ENCODE data around the gene ZMYND8. TPM values are rescaled to one million over a fixed set of nuclear protein-coding genes. Genes with fewer than 3 reads are reported as not detected.
"Not testable (repeated sequence)": the region's sequence is repeated elsewhere in the genome, so short reads cannot be mapped to it uniquely, and the experiment has no call there.

ZMYND8 gene
- total RNA-seq, 2 experiments from 2014 or later: 30.3 to 33.0 TPM

DNA sequence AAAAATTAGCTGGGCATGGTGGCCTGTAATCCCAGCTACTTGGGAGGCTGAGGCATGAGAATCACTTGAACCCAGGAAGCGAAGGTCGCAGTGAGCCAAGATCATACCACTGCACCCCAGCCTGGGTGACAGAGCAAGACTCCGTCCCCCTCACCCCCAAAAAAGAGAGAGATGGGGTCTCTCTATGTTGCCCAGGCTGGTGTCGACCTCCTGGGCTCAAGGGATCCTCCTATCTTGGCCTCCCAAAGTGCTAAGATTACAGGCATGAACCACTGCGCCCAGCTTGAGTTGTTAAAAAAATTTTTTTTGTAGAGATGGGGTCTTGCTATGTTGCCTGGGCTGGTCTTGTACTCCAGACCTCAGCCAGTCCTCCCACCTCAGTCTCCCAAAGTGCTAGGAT is 29.5 kb upstream of the ZMYND8 start:
- H3K4me3 Mint-ChIP-seq; H3K27me3 Mint-ChIP-seq (ENCODE audit: low read depth); DNase-seq; intact Hi-C loops (cut with micrococcal nuclease); H3K27ac Mint-ChIP-seq; H3K9me3 Mint-ChIP-seq; H3K36me3 Mint-ChIP-seq (ENCODE audit: low read depth): not testable (repeated sequence)
- CTCF ChIA-PET: interaction anchor here (0.6 to 9.1 kb wide), 3 partner anchors 111 to 187 kb away, joined by 3 to 391 read pairs (median 113); no protein-coding TSS in a partner anchor
- H3K4me1 Mint-ChIP-seq (ENCODE audit: low read depth): peaks cover 13% of the 10 kb centered on the region

DNA sequence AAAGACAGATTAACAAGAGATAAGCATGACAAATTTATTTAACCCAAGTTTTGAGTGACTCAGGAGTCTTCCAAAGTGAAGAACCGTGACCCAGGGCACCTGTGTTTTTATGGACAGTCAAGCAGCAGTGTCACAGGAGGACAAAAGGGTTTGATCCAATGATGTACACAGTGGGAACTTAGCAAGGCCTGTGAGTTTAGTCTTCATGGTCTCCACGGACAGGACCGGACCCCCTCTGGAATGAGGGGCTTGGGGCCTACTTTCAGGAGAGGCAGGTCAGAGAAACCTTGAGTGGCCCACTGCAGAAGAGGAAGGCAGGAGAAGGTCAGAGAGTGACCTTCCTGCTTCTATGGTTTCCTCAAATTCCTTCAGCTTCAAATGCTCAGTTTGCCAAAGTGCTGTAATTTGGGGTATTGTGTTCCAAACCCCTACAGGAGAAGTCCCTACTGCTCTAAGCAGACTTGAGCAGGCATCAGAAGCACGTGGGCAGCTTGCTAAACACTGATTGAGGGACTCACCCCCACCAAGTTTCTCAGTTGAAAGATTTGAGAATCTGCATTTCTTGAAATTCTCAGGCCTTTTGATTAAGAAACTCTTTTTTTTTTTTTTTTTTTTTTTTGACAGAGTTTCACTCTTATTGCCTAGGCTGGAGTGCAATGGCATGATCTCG is 26.4 kb upstream of the ZMYND8 start:
- CTCF ChIA-PET: interaction anchor here (0.7 to 9.1 kb wide), 29 partner anchors 10 to 238 kb away, joined by 3 to 391 read pairs (median 9); partner anchors contain the start of gene ZMYND8
- DNase-seq: no peak
- H3K4me1 Mint-ChIP-seq (ENCODE audit: low read depth): peaks cover 18% of the 10 kb centered on the region
- no peaks in the 10 kb centered on the region for H3K36me3 Mint-ChIP-seq (ENCODE audit: low read depth)
- no peaks in the 10 kb centered on the region for H3K9me3 Mint-ChIP-seq
- no peak overlapping the region for H3K4me3 Mint-ChIP-seq
- intact Hi-C loops (cut with micrococcal nuclease): loop anchor here (1.0 kb wide), 1 partner anchor 86 kb away; no protein-coding TSS in a partner anchor
- no peak overlapping the region for H3K27ac Mint-ChIP-seq
- H3K27me3 Mint-ChIP-seq (ENCODE audit: low read depth): no peaks in the 10 kb centered on the region

DNA sequence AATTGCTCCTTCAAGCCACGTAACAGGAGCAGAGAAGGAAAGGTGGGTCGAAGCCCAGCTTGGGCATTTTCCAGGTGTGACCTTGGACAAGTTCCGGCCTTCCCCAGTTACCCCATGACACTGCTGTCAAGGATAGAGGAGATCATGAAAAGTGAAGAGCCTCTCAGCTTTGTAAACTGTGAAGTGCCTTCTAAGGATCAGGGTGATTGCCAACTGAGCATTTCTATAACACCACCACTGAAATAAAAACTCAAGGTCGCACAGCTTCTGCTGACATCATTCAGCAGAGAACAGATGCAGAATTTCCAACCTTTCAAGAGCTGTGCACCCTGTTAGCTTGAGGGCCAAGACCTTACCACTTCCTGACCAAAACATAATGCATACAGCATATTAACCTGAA is 24.0 kb upstream of the ZMYND8 start:
- H3K4me1 Mint-ChIP-seq (ENCODE audit: low read depth): peaks cover 18% of the 10 kb centered on the region
- CTCF ChIA-PET: interaction anchor here (0.6 to 9.1 kb wide), 8 partner anchors 8 to 240 kb away, joined by 3 to 391 read pairs (median 5); no protein-coding TSS in a partner anchor
- no peaks in the 10 kb centered on the region for H3K27me3 Mint-ChIP-seq (ENCODE audit: low read depth)
- intact Hi-C loops (cut with micrococcal nuclease): no loop called here
- no peaks in the 10 kb centered on the region for H3K9me3 Mint-ChIP-seq
- no peak overlapping the region for H3K4me3 Mint-ChIP-seq
- no peaks in the 10 kb centered on the region for H3K36me3 Mint-ChIP-seq (ENCODE audit: low read depth)
- DNase-seq: no peak
- no peak overlapping the region for H3K27ac Mint-ChIP-seq

DNA sequence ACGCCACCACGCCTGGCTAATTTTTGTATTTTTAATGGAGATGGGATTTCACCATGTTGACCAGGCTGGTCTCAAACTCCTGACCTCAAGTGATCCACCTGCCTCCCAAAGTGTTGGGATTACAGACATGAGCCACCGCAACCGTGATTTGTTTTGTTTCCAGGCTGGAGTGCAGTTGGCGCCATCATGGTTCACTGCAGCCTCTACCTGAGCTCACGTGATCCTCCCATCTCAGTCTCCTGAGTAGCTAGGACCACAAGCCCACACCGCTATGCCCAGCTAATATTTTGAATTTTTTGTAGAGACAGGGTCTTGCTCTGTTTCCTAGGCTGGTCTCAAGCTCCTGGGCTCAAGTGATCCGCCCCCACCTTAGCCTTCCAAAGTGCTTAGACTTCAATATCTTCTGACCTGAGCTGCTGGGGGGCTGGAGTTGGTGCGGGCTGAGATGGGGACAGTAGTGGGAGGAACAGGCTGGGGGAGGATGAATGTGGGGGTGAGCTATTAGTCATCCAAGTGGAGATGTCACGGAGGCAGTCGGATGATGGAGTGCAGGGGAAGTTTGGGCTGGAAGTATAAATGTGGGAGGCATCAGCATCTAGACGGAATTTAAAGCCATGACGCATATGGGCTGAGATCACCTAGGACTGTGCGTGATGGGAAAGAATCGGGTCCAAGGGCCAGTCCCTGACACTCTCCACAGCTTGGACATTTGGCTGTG is 23.1 kb upstream of the ZMYND8 start:
- no peak overlapping the region for H3K4me3 Mint-ChIP-seq
- H3K9me3 Mint-ChIP-seq: no peaks in the 10 kb centered on the region
- CTCF ChIA-PET: interaction anchor here (0.6 to 9.1 kb wide), 4 partner anchors 13 to 263 kb away, joined by 3 to 391 read pairs (median 6); no protein-coding TSS in a partner anchor
- peaks cover 18% of the 10 kb centered on the region for H3K4me1 Mint-ChIP-seq (ENCODE audit: low read depth)
- intact Hi-C loops (cut with micrococcal nuclease): no loop called here
- no peaks in the 10 kb centered on the region for H3K27me3 Mint-ChIP-seq (ENCODE audit: low read depth)
- no peaks in the 10 kb centered on the region for H3K36me3 Mint-ChIP-seq (ENCODE audit: low read depth)
- no peak overlapping the region for H3K27ac Mint-ChIP-seq
- DNase-seq: no peak

DNA sequence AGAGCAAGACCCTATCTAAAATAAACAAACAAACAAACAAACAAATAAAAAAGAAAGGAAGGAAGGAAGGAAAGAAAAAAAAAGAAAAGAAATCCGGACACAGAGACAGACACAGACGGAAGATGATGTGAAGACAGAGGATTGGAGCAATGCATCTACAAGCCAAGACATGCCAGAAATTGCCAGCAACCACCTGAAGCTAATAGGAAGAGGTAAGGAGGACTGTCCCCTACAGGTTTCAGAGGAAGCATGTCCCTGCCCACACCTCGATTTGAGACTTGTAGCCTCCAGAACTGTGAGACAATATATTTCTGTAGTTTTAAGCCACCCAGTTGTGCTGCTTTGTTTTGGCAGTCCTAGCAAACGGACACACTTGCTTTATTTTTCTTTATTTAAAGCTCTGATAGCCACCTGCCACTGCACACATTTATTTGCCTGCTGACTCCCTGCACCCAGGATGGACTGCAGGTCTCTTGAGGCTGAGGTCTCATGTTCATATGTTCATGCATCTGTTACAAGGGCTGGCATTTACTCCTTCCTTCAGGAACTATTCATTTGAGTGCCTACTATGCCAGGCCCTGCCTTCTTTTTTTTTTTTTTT is 20.7 kb upstream of the ZMYND8 start:
- no peaks in the 10 kb centered on the region for H3K9me3 Mint-ChIP-seq
- CTCF ChIA-PET: interaction anchor here (0.7 to 2.7 kb wide), 5 partner anchors 25 to 572 kb away, joined by 3 to 11 read pairs (median 4); no protein-coding TSS in a partner anchor
- H3K4me1 Mint-ChIP-seq (ENCODE audit: low read depth): peaks cover 9% of the 10 kb centered on the region
- no peaks in the 10 kb centered on the region for H3K36me3 Mint-ChIP-seq (ENCODE audit: low read depth)
- no peak overlapping the region for H3K27ac Mint-ChIP-seq
- intact Hi-C loops (cut with micrococcal nuclease): no loop called here
- DNase-seq: no peak
- no peak overlapping the region for H3K4me3 Mint-ChIP-seq
- no peaks in the 10 kb centered on the region for H3K27me3 Mint-ChIP-seq (ENCODE audit: low read depth)

DNA sequence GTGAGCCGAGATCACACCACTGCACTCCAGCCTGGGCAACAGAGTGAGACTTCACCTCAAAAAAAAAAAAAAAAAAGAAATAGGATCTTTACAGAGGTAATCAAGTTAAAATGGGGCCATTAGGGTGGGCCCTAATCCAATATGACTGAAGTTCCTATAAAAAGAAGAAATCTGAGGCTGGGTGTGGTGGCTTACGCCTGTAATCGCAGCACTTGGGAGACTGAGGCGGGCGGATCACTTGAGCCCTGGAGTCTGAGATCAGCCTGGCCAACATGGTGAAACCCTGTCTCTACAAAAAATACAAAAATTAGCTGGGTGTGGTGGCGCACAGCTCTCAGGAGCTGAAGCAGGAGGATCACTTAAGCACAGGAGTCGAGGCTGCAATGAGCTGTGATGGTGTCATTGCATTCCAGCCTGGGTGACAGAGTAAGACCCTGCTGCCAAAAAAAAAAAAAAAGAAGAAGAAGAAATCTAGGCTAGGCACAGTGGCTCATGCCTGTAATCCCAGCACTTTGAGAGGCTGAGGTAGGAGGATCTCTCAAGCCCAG is 19.7 kb upstream of the ZMYND8 start:
- CTCF ChIA-PET: interaction anchor here (2.7 kb wide), 1 partner anchor 103 kb away, joined by 11 read pairs; no protein-coding TSS in a partner anchor
- intact Hi-C loops (cut with micrococcal nuclease); H3K27me3 Mint-ChIP-seq (ENCODE audit: low read depth); H3K4me3 Mint-ChIP-seq; H3K4me1 Mint-ChIP-seq (ENCODE audit: low read depth); H3K36me3 Mint-ChIP-seq (ENCODE audit: low read depth); DNase-seq; H3K27ac Mint-ChIP-seq; H3K9me3 Mint-ChIP-seq: not testable (repeated sequence)

DNA sequence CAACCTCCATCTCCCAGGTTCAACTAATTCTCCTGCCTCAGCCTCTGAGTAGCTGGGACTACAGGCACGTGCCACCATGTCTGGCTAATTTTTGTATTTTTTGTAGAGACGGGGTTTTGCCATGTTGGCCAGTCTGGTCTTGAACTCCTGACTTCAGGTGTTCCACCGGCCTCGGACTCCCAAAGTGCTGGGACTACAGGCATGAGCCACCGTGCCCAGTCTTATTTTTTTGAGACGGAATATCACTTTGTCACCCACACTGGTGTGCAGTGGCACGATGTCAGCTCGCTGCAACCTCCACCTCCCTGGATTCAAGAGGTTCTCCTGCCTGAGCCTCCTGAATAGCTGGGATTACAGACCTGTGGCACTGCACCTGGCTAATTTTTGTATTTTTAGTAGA is 17.6 kb upstream of the ZMYND8 start:
- H3K4me1 Mint-ChIP-seq (ENCODE audit: low read depth); DNase-seq; H3K36me3 Mint-ChIP-seq (ENCODE audit: low read depth); H3K9me3 Mint-ChIP-seq; CTCF ChIA-PET; intact Hi-C loops (cut with micrococcal nuclease); H3K27ac Mint-ChIP-seq; H3K4me3 Mint-ChIP-seq; H3K27me3 Mint-ChIP-seq (ENCODE audit: low read depth): not testable (repeated sequence)

DNA sequence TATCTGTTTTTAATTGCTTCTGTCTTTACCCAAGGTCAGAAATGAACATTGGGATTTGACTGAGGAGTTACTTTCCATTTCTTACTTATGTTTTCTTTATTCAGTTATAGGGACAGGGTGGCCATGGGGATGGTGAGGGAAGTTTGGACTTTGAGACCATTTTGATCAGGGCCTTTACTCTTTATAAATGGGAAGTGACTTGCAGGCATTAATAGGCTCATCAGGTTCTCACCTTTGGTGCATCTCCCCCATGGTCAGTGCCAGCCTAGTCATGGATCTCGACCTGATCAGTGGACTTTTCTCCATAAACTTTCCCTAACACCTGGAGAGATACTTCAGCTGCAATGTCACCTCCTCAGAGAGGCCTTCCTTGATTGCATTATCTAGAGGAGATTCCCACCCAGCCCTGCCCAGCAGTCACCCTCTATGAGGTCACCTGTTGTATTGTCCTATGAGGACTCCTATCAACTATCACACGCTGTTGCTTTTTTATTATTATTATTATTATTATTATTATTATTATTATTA is 16.8 kb upstream of the ZMYND8 start:
- H3K27me3 Mint-ChIP-seq (ENCODE audit: low read depth): no peaks in the 10 kb centered on the region
- CTCF ChIA-PET: interaction anchor here (1.1 to 1.7 kb wide), 2 partner anchors 10 to 100 kb away, joined by 7 to 9 read pairs; no protein-coding TSS in a partner anchor
- no peak overlapping the region for H3K27ac Mint-ChIP-seq
- no peaks in the 10 kb centered on the region for H3K4me1 Mint-ChIP-seq (ENCODE audit: low read depth)
- H3K4me3 Mint-ChIP-seq: no peak overlapping the region
- H3K36me3 Mint-ChIP-seq (ENCODE audit: low read depth): no peaks in the 10 kb centered on the region
- intact Hi-C loops (cut with micrococcal nuclease): no loop called here
- DNase-seq: no peak
- H3K9me3 Mint-ChIP-seq: no peaks in the 10 kb centered on the region

DNA sequence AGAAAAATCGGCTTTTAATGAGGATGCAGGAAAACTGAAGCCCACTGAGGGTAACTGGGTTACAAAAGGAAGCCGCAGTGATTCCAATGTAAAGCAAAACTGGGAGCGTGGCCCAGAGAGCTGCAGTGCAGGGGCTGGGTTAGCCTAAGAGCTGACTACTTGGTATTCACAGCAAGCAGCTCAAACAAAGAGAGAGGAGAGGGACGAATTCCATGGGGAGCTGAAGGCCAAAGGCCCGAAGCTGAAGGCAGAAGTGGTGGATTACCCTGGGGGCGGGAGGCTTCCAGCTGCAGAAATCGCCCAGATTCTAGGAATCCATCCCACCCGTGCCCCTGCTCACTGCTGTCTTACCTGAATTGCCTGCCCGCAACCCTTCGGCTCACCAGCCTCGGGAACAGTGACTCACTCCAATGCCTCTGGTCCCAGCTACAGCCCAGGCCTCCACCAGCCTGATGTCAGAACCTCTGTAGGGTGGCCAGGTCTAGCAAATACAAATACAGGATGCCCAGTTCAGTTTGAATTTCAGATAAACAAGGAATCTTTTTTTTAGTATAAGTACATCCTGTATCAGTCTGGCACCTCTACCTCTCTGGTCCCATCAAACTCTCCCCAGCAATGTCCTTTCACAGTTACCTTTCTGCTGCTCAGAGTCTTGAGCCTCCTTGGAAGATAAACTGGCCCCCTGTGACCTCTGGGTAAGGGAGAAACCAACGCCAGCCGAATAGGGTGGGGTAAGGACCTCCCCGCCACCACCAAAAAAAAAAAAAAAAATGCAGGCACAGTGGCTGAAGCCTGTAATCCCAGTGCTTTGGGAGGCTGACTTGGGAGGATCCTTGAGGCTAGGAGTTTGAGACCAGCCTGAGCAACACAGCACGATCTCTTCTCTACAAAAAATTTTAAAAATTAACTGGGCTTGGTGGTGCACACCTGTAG is 14.6 kb upstream of the ZMYND8 start:
- CTCF ChIA-PET: interaction anchor here (0.6 to 3.7 kb wide), 5 partner anchors 10 to 623 kb away, joined by 3 to 25 read pairs (median 7); no protein-coding TSS in a partner anchor
- H3K36me3 Mint-ChIP-seq (ENCODE audit: low read depth): no peaks in the 10 kb centered on the region
- no peak for DNase-seq
- no peak overlapping the region for H3K4me3 Mint-ChIP-seq
- intact Hi-C loops (cut with micrococcal nuclease): no loop called here
- H3K4me1 Mint-ChIP-seq (ENCODE audit: low read depth): no peaks in the 10 kb centered on the region
- H3K9me3 Mint-ChIP-seq: no peaks in the 10 kb centered on the region
- H3K27me3 Mint-ChIP-seq (ENCODE audit: low read depth): no peaks in the 10 kb centered on the region
- H3K27ac Mint-ChIP-seq: no peak overlapping the region

DNA sequence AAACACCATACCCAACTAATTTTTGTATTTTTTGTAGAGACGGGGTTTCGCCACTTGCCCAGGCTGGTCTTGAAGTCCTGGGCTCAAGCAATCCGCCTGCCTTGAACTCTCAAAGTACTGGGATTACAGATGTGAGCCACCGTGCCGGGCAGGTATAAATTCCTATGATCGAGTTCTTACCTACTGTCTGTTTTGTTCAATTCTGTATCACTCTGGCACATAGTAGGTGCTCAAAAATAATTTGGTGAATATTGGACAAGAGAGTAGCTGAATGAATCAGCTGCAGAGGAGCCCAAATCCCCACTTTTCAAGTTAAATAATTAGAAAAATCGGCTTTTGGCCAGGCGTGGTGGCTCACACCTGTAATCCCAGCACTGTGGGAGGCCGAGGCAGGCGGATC is 13.7 kb upstream of the ZMYND8 start:
- no peaks in the 10 kb centered on the region for H3K9me3 Mint-ChIP-seq
- DNase-seq: no peak
- H3K4me3 Mint-ChIP-seq: no peak overlapping the region
- H3K27me3 Mint-ChIP-seq (ENCODE audit: low read depth): no peaks in the 10 kb centered on the region
- CTCF ChIA-PET: interaction anchor here (0.7 to 3.7 kb wide), 4 partner anchors 11 to 98 kb away, joined by 3 to 25 read pairs (median 14); no protein-coding TSS in a partner anchor
- no peak overlapping the region for H3K27ac Mint-ChIP-seq
- intact Hi-C loops (cut with micrococcal nuclease): no loop called here
- H3K4me1 Mint-ChIP-seq (ENCODE audit: low read depth): peaks cover 2% of the 10 kb centered on the region
- no peaks in the 10 kb centered on the region for H3K36me3 Mint-ChIP-seq (ENCODE audit: low read depth)

DNA sequence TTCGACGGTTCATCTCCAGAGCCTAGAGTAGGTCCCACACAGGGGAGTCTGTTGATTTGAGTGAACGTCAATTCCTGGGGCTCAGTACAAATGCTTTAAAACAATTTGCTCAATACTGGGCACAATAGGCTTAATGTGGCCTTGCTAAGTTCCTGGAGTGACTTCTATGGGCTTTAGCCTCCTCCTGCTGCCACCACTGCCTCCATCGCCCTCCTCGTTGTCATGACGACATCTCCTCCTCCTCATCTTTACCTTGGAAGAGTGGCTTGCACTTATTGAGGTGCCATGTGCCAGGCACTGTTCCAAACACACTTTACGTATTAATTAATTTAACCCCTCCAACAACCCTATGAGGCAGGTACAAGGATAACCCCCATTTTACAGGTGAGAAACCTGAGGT is 11.8 kb upstream of the ZMYND8 start:
- intact Hi-C loops (cut with micrococcal nuclease): no loop called here

More for the DNA sequence above, 11.8 kb upstream of the ZMYND8 start:
- H3K36me3 Mint-ChIP-seq (ENCODE audit: low read depth): no peaks in the 10 kb centered on the region
- H3K4me3 Mint-ChIP-seq: no peak overlapping the region
- H3K4me1 Mint-ChIP-seq (ENCODE audit: low read depth): peaks cover 6% of the 10 kb centered on the region
- CTCF ChIA-PET: interaction anchor here (2.9 to 3.7 kb wide), 2 partner anchors 16 to 96 kb away, joined by 21 to 25 read pairs; no protein-coding TSS in a partner anchor
- no peak overlapping the region for H3K27ac Mint-ChIP-seq
- no peaks in the 10 kb centered on the region for H3K27me3 Mint-ChIP-seq (ENCODE audit: low read depth)
- no peak for DNase-seq
- no peaks in the 10 kb centered on the region for H3K9me3 Mint-ChIP-seq
